Astrocyte of the spinal cord (primary cell): ENCODE results near the gene CDKAL1.
"Not testable (repeated sequence)": the region's sequence is repeated elsewhere in the genome, so short reads cannot be mapped to it uniquely, and the experiment has no call there.

ENCODE experiments used
- DNase-seq: peaks from one replicate; pipeline ENCODE4 v3.0.0; 2011; ENCODE audit warnings: low read depth, low spot score
- H3K4me3 ChIP-seq: 2 replicates; pipeline ENCODE4 v1.5.1; 2011; ENCODE audit warnings: low read depth, mild to moderate bottlenecking, low read length, moderate library complexity
- in situ Hi-C: cut with HindIII; loops from 2 replicates; pipeline ENCODE4 v1.10.0; 2017; ENCODE audit warnings: low sequenced_read_pairs
- TF ChIP-seq, protein P1 (sequence below): IDR thresholded peaks from 2 replicates; pipeline ENCODE4 v1.5.1; 2012; ENCODE audit warnings: low read depth, mild to moderate bottlenecking, low read length, inconsistent platforms

CDKAL1 gene

DNA sequence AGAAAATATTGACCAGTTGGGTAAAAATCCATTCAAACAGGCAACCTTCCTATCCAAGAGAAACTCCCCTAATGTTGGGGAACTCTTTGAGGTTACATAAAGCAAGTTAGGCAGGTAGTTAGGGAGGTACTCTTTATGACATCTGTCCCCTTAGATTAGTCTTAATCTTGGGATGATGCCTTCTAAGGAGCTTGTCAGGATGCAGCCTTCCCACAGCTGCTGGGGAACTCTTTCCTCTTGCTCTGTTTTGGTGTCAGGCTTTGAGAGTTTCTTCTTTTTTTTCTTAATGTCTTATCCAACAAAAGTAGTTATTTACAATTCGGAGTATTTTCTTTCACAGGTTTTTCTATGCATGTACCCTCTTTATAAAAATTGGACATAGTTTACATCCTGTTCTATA, 194.8 kb downstream of the CDKAL1 start:
- TF ChIP-seq, protein P1, sequence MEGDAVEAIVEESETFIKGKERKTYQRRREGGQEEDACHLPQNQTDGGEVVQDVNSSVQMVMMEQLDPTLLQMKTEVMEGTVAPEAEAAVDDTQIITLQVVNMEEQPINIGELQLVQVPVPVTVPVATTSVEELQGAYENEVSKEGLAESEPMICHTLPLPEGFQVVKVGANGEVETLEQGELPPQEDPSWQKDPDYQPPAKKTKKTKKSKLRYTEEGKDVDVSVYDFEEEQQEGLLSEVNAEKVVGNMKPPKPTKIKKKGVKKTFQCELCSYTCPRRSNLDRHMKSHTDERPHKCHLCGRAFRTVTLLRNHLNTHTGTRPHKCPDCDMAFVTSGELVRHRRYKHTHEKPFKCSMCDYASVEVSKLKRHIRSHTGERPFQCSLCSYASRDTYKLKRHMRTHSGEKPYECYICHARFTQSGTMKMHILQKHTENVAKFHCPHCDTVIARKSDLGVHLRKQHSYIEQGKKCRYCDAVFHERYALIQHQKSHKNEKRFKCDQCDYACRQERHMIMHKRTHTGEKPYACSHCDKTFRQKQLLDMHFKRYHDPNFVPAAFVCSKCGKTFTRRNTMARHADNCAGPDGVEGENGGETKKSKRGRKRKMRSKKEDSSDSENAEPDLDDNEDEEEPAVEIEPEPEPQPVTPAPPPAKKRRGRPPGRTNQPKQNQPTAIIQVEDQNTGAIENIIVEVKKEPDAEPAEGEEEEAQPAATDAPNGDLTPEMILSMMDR: no peak
- DNase-seq: no peak
- H3K4me3 ChIP-seq: no peak overlapping the region
- in situ Hi-C loops: no loop called here

DNA sequence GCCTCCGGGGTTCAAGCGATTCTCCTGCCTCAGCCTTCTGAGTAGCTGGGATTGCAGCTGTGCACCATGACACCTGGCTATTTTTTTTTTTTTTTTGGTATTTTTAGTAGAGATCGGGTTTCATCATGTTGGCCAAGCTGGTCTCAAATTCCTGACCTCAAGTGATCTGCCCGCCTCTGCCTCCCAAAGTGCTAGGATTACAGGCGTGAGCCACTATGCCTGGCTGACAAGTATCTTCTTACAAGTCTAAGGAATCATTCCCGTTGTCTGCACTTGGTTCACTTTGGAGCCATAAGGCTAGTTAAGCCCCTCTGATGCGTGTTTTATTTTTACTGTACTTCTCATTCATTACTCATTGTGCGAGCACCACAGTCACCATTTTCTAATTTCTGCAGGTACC, 198.1 kb downstream of the CDKAL1 start:
- H3K4me3 ChIP-seq, in situ Hi-C loops, DNase-seq: not testable (repeated sequence)

DNA sequence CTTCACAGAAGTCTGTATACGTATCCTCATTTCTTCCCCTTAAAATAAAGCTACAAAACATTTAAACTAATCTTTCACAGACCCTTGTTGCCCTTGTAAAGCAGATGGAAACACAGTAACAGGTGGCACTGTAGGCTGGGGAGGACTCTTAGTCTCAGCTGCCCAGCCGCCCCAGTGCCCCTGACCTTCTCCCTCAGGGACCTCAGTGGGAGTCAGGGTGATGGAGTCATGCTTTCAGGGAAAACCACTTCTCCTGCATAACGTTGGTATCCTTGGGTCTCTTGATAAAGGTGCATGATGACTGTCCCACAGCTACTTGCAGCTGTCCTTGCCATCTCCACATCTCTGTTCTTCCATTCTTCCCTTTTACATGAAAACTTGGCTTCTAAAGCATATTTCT, 198.6 kb downstream of the CDKAL1 start:
- TF ChIP-seq, protein P1: no peak
- in situ Hi-C loops: no loop called here
- H3K4me3 ChIP-seq: no peak overlapping the region
- no peak for DNase-seq

DNA sequence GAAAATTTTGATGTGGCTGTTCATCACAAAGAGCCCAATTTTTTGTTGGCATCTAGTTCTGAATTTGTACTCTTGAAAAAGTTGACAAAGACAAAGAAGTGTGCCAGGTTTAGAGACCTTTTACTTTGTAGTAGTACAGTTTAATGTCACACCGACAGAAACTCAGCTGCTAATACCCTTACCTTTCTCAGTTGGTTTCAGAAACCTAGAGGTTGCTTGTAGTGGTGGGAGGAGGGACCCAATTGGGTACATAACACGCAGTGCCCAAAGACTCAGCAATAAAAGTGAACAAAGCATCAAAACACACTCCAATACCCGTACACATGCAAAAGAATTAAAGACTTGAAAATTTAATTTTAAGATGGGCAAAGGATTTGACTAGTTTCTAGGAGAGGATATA, 203.7 kb downstream of the CDKAL1 start:
- in situ Hi-C loops: no loop called here
- TF ChIP-seq, protein P1: no peak
- DNase-seq: no peak
- H3K4me3 ChIP-seq: no peak overlapping the region

DNA sequence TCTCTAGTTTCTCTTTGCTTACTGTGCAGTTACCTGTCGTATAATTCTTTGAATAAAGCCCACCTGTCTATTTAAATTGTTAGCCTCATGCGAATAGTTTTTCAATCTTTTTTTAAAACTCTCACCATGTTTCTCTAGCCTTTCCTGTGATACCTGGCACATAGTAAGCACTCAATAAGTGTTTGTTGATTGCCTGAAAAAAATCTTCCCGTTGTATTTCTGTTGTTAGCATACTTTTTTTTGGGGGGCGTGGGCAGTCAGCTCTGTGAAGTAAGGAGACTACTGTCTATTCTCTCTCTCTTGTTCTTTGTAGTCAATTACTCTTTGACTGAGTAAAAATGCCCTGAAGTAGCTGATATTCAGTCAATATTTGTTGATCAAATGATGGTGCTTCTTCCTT, 205.8 kb downstream of the CDKAL1 start:
- DNase-seq: no peak
- no peak overlapping the region for H3K4me3 ChIP-seq
- in situ Hi-C loops: no loop called here
- TF ChIP-seq, protein P1: no peak

DNA sequence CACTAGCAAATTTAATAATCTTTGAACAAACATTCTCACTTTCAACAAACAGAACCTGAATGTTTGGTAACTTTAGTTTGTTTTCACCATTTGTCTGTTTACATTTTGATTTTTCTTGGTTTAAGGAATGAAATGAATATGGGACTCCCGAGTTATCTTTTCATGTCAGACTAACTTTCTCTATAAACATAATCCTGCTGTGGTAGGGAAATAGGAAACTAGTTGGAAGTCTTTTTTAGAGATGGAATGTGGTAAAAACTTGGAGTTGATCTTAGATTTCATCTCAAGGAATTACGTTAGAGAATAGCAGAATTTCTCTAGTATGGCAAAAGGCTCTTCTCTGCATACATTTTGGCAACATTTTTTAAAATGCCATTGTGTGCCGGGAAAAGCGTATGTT, 206.5 kb downstream of the CDKAL1 start:
- TF ChIP-seq, protein P1: no peak
- in situ Hi-C loops: no loop called here
- H3K4me3 ChIP-seq: no peak overlapping the region
- DNase-seq: no peak

DNA sequence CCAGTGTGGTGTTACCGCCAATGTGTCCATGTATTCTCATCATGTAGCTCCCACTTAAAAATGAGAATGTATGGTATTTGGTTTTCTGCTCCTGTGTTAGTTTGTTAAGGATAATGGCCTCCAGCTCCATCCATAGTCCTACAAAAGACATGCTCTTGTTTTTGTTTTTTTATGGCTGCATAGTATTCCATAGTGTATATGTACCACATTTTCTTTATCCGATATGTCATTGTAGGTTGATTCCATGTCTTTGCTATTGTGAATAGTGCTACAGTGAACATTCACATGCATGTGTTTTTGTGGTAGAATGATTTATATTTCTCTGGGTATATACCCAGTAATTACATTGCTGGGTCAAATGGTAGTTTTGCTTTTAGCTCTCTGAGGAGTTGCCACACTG, 207.2 kb downstream of the CDKAL1 start:
- no peak for DNase-seq
- TF ChIP-seq, protein P1: no peak
- no peak overlapping the region for H3K4me3 ChIP-seq
- in situ Hi-C loops: no loop called here
